NCI-H1436 treated with DMSO at 0.1 percent for 48 hours (cell line): ENCODE measurements around the gene DAB2IP.
"Not testable (repeated sequence)": the region's sequence is repeated elsewhere in the genome, so short reads cannot be mapped to it uniquely, and the experiment has no call there.

ENCODE experiments used
- DNase-seq: peaks from one replicate; lab custom pipeline; 2025; lab: John Stamatoyannopoulos, UW

DAB2IP gene

DNA sequence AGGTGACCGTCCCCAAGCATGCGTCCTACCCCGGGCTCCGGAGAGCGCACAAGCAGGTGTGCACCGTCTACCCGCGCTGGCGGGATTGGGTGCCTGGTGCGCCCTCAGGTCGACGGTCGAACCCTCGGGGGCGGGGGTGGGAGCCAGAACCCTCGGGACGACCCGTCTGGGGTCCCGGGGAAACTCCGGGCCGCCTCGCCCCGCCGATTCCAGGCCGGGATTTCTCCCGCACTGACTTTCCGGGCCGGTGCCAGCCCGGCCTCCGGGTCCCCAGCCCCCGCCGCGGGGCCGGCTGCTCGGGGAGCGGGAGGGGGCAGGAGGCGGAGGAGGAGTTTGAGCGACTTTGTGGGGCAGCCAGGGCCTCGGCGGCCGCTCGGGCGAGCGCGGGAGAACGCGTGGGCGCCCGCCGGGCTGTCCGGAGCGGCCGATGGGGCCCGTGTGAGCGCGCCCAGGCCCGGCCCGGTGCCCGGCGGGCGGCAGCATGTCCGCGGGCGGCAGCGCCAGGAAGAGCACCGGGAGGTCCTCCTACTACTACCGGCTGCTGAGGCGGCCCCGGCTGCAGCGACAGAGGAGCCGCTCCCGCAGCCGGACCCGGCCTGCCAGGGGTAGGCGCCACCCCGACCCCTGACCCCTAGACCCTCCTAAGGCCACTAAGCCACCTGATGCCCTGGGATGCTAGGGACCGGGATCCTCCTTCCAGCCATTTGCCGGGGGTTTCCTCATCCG is at the start of gene DAB2IP:
TSS of gene DAB2IP (plus strand) at position 340 of the 726 bp plus-strand sequence. CDS start at position 482, 142 bp downstream.
- DNase-seq, result no peak

DNA sequence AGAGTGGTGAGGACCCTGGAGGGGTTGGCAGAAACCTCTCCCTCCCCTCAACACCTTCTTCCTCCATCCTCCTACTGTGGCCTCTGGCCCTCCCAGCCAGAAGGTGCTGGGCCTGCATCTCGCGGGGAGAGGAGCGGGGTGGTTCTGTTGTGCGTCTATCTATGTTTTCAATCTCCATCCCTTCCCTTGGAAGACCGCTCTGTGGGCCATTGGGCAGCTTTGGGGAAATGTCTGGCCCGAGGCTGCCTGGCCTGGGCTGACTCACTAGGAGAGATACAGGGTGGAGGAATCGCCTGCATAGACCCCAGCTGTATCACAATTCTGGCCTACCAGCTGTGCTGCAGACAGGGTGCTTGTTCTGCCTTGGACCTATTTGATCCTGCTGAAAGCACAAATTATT is 48.4 kb upstream of the DAB2IP start:
- no peak for DNase-seq

DNA sequence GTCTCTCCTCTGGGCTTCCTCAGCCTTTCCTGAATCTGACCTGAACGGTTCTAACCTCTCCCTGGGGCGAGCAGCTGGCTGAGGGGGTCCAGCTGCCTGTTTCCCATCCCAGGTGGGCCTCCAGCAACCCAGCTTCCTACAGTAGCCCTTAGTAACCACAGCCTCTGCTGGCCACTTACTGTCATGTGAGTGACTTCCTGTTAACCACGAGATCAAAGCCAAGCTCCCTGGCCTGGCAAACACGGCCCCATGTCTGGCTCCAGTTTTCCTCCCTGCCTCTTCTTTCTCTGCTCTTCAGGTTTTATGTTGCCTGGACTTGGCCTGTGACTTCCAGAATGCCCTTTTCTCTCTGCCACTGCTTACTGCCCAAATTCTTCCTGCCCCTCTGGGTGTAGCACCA is 47.2 kb upstream of the DAB2IP start:
- DNase-seq, result no peak

- DNase-seq, result no peak
These were observed 46.8 kb upstream of the DAB2IP start for GRCh38 chr9:121604654-121605053.

DNA sequence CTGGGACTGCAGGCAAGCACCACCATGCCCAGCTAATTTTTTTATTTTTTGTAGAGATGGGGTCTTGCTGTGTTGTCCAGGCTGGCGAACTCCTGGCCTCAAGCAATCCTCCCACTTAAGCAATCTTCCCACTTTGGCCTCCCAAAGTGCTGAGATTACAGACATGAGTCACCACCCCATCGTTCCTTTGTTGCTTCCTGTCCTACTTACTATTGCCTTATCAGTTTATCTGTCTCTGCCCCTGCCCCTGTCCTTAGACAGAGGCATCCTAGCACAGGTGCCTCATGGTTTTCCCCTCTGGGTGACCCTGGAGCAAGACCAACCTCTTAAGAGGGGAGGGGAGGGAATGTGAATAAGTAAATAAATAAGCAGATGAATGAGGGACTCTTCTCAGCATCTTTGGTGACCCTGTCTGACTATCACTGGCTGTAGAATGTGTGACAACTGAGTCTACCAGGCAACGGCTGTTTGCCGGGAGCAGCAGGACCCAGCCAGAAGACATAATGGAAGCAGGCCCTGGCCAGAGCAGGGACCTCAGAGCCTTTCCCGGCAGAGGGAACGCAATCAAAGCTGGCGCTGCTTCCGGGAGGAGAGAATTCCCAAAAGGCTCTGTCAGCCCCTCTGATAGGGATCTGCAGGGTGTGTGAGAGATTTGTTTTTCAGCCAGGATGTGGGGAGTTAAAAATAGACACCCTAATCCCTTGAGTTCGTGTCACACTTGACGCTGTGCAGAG is 43.8 kb upstream of the DAB2IP start:
- no peak for DNase-seq

DNA sequence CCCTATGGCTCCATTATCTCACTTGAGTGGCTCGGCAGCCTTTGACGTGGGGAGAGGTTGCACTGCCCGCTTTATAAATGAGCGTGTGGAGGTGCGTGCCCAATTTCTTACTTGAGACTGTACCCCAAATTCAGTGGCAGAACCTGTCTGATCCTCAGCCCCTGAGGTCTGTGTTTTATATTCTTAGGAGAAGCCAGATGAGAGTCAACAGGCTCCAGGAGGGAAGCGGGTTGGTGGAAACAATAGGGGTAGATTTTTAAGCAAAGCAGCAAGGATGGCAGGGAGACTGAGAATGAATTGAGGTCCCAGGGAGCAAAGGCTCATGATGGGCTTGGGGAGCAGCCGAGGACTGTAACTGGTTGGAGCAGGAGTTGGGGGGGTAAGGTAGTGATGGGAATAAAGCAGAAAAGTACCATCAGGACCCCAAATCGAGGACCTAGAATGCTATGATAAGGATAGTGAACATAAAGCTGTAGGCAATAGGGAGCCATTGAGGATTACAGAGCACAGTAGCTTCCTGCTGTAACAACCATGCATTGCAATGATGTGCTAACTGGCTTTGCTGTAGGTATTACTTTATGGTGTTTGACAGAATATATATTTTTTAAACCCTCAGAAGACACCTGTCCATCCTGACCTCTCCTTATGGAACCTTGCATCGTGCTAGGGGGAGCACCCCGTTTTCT is 43.1 kb upstream of the DAB2IP start:
- DNase-seq, result no peak

DNA sequence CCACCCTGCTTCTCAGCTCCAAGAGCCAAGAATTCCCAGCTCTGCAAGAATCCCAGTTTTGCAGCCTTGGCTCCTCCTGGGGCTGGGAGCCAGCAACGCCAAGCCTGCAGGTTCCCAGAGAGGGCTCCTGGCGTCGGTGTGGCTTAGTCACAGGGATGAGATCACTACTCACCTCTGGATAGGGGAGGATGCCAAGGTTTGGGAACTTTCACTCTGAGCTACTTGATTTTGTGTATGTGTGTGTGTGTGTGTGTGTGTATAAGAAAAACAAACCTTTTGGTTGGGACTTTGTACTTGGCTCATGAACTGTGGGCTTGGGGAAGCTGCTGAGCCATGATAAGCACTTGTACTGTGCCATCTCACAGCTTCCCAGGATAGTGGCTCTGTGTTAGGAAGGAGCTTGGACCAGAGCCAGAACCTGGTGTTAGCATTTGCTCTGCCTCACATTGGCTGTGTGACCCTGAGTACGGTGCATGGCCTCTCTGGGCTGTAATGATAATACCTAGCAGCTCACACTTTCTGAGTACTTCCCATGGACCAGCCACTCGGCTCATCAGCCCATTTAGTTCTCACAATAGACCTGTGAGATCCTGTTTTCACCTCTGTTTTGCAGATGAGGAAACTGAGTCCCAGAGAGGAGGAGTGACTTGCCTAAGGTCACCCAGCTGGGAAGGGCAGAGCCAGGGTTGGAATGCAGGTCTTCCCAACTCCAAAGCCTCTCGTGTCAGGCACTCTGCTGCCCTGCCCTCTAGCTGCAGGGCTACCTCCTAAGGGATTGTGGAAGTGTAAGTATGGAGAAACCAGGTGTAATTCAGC is 41.4 kb upstream of the DAB2IP start:
- no peak for DNase-seq

GRCh38 chr9:121610638-121610953 is 40.8 kb upstream of the DAB2IP start:
- no peak for DNase-seq

DNA sequence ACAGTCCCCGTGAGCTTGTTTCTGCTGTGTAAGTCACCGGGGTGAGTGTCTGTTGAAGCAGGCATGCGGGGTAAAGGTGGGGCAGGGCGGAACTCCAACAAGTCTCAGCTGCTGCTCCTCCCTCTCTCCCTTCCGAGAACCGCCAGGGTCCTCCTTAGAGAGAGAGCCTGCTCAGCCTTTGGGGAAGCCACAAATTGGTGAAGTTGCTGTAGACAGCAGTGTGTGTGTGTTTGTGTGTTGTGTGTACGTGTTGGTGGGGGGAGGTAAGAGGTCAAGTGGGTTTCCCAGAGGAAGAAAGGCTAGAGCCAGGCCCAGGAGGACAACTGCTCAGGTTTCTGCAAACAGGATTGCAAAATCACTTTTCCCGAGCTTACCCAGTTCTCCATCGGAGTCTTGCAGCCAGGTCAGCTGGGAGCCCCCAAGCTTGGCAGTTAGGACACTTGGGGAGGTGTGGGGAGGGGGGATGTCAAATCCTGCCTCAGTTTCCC is 38.9 kb upstream of the DAB2IP start:
- DNase-seq, result no peak

DNA sequence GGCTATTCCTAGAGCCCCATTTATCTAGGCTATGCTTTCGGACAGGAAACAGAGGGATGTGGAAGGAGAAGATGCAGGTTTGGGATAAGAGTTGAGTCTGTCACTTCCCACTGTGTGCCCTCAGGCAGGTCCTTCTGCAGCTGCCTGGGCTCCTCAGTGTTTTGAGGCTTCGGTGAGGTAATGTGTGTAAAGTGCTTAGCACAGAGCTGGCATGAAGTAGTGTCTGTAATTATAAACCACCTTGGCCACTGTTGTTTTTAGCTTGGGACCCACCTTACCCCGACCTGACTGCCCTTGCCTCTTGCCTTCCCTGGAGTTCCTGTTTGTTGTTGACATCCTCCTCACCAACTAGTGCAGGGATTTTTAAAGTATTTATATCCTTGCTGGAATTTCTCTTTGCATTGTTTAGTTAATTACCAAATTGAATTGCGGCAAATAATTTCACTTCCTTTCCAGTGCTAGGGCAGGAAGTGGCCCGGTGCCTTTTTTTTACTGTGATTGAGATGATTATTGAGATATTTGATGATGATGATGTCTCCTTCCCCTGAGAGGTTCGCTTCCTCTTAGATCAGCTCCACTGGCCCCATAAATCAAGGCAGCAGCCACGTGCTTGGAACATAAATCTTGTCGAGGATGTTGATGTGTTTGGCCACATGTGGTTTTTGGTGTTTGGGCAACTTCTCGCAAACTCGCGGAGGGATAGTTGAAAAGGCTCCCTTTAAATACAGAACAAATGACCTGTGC is 38.3 kb upstream of the DAB2IP start:
- DNase-seq, result no peak

DNA sequence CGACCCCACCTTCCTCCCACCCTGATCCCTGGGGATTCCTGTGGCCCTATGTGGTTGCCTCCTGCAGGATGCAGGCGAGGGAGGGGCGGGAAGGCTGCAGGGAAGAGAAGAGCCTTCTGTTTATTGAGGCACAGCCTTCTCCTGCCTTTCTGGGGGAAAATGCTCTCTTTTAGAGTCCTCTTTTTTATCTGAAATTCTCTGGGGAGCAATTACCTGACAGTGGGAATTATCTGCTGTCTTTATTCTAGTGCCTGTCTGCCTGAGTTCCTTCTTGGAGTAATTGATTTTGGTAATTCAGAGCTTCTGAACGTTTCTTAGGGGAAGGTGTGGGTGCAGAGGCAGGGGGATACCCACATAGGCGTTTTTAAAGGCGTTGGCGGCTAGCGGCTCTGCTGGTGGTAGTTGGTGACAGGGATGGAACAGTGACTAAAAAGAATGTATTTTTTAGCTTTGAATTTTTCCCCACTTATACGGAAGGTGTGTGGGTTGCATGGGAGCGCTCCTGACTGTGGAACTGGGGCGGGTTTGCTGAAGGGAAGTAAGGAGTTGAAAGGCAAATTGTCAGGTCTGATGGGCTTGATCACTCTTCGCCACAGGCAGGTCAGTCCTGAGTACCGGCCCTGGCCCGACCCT is 35.2 kb upstream of the DAB2IP start:
- DNase-seq, result no peak

DNA sequence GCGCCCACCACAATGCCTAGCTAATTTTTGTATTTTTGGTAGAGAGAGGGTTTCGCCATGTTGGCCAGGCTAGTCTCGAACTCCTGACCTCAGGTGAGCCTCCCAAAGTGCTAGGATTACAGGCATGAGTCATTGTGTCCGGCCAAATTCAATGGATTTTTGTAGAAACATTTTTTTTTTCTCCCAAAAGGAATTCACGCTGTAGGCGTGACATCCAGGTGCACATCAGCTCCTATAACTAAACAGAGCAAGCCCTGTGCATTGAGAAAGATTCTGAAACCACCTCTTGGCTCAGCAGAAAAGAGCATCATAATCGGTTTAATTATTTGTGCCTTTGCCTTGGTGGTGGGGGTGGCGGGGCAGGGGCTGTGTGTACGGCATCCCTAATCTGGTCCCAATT is 32.9 kb upstream of the DAB2IP start:
- DNase-seq, result no peak

- DNase-seq, result not testable (repeated sequence)
These were observed 32.5 kb upstream of the DAB2IP start for GRCh38 chr9:121618910-121619309.

DNA sequence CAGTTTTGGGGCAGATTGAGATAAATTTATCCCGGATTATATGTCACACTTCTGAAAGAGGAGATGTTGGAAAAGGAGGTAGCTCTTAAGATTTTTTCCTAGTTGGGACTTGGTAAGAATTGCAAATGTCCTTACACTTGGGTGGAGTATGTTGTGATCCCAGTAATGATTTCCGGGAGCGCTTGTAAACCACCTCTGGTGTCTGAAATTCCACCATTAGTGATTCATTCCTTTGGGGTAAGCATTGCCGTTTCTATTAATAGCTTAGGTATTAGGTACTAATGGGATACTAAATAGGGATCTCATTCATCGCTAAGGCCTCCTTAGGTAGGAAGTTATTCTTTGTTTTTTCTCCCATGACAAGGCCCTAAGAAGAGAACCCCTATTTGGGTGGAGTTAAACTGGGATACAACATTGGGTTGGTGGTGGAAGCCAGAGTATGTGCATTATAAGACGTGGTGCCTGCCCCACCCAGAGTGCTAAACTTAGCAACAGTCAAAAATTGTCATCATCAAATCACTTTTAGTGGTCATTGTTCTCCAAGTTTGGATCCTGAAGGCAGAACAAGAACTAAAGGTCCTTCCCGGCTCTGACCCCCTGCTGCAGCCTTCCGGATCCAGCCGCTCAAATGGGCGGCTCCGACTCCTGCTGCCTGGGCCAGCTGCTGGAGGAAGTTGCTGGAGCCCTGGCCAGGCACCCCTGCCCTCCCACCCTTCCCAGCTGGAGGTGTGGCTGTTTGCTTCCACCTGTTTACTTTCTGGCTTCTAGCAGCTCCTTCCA is 31.7 kb upstream of the DAB2IP start:
- DNase-seq, result no peak

DNA sequence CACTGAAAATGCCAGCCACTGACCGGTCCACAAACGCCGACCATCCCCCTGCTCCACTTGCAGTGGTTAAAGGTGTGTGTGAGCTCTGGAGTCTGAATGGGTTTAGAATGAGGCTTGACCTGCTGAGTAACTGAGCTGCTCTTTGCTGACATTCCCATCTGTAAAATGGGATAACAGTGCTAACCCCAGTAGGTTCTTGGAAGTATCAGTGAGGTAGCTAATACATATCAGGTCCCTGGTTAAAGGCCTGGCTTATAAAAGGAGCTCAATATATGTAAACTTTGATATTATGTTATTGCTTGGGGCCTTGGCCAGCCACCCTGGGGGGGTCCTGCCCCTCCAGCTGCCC is 31.1 kb upstream of the DAB2IP start:
- no peak for DNase-seq

- no peak for DNase-seq
These were observed 30.5 kb upstream of the DAB2IP start for GRCh38 chr9:121620777-121621449.

DNA sequence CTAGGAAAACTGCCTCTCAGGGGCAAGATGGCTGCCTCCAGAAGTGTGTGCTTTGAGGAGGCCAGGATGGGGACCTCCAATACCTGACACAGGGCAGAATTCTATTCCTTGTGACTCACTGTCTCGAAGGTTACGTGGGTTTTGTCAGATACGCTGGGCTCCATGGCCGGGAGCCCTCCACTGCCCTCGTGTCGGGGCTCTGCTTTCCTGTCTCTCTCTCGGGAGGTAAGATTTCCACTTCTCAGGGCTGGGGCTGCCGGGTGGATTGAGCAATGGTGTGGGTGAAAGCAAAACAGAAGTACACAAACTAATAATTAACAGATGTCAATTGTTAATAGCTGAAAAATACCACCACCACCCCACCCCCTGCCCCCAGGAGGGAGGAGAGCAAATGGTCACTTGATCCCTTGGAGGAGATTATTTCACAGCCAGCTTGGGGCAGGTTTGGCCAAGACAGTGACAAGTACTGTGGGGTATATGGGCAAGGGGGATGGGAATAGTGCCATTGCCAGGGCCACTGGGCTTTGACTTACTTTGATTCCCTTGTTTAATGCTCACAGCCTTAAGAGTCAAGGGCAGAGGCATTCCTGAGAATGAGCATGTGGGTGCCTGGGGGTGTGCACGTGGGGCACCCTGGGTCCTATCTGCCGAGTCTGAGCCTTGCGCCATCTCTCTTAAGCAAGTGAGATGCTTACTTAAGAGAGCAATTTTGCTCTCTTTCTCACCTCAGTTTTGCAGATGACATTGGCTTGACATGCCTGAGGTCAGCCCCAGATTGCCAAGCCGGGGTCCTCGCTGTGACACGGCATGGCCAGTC is 28.8 kb upstream of the DAB2IP start:
- DNase-seq, result no peak

GRCh38 chr9:121623430-121623829 is 28.0 kb upstream of the DAB2IP start:
- DNase-seq, result not testable (repeated sequence)

GRCh38 chr9:121625590-121625989 is 25.8 kb upstream of the DAB2IP start:
- no peak for DNase-seq
